Measurements from ENCODE around the gene SYNC.
"Not testable (repeated sequence)": the region's sequence is repeated elsewhere in the genome, so short reads cannot be mapped to it uniquely, and the experiment has no call there.

Gene SYNC

DNA sequence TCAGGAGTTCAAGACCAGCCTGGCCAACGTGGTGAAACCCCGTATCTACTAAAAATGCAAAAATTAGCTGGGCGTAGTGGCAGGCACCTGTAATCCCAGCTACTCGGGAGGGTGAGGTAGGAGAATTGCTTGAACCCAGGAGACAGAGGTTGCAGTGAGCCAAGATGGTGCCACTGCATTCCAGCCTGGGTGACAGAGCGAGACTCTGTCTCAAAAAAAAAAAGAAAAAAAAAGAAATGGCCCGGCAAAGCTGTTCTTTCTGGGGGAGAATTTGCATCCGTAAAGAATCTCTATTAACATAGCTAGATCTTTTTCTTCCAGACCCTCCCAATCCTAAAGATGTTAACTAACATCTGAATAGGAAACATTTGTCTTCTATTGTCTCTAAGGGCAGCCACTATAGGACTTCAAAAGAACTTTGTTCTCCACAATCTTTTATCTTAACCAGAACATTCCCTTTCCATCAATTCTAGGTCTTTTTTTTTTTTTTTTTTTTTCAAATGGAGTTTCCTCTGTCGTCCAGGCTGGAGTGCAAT lies 60.2 kb downstream of the SYNC start:
- H3K36me3 ChIP-seq (ENCODE audit: control insufficient read depth, insufficient read depth, low read length); H3K27ac ChIP-seq (ENCODE audit: low read depth, low read length); H3K4me3 ChIP-seq (ENCODE audit: low read length); H3K4me1 ChIP-seq (ENCODE audit: control insufficient read depth, insufficient read depth, low read length); H3K27me3 ChIP-seq (ENCODE audit: control insufficient read depth, insufficient read depth, low read length); H3K9ac ChIP-seq (ENCODE audit: low read length): not testable (repeated sequence)

DNA sequence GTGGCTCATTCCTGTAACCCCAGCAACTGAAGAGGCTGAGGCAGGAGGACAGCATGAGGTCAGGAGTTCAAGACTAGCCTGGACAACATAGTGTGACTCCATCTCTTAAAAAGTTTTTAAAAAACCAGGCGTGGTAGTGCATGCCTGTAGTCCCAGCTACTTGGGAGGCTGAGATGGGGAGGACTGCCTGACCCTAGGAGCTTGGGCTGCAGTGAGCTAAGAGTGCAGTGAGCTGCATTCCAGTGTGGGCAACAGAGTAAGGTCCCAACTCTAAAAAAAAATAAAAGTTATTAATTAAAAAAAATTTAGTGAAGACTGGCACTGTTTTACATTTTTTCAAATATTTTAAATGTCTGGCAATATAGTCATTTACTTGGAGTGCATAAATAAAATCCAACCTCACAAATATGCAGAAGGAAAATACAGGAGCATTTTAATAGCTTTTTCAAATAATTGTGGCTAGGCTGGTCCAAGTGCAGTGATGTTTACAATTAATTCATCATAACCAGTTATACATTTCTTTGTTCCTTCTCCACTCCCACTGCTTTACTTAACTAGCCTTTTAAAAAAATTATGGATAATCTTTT lies 63.0 kb downstream of the SYNC start:
- Histone ChIP-seq H3K9ac (ENCODE audit: low read length) (no peak overlapping the region), H3K4me1 (ENCODE audit: control insufficient read depth, insufficient read depth, low read length) (no peaks in the 10 kb centered on the region), H3K36me3 (ENCODE audit: control insufficient read depth, insufficient read depth, low read length) (no peaks in the 10 kb centered on the region), H3K27ac (ENCODE audit: low read depth, low read length) (no peak overlapping the region), H3K27me3 (ENCODE audit: control insufficient read depth, insufficient read depth, low read length) (no peaks in the 10 kb centered on the region), H3K4me3 (ENCODE audit: low read length) (no peak overlapping the region)

DNA sequence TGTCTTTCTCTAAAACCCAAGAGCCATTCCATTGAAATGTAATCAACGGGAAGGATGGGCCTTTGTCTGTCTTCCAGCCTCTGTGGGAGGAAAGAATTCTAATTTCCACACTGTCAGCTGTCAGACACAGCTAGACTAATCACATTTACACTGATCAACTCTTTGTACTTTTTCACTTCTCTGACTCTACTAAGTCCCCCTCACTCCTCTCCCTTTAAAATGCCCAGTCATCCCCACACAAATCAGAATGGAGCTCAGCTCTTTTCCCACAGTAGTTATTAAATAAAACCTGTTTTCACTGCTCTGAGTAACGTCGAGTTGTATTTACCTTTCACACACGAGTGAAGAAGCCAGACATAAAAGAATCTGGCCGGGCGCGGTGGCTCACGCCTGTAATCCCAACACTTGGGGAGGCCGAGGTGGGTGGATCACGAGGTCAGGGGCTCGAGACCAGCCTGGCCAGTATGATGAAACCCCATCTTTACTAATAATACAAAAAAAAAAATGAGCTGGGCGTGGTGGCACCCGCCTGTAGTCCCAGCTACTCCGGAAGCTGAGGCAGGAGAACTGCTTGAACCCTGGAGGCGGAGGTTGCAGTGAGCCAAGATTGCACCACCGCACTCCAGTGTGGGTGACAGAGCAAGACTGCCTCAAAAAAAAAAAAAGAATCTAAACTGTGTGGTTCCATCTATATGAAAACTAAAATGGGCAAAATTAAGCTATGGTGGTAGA lies 65.5 kb downstream of the SYNC start:
- Histone ChIP-seq H3K4me3 (ENCODE audit: low read length) (no peak overlapping the region), H3K9ac (ENCODE audit: low read length) (no peak overlapping the region), H3K36me3 (ENCODE audit: control insufficient read depth, insufficient read depth, low read length) (no peaks in the 10 kb centered on the region), H3K27ac (ENCODE audit: low read depth, low read length) (no peak overlapping the region), H3K4me1 (ENCODE audit: control insufficient read depth, insufficient read depth, low read length) (no peaks in the 10 kb centered on the region), H3K27me3 (ENCODE audit: control insufficient read depth, insufficient read depth, low read length) (no peaks in the 10 kb centered on the region)

DNA sequence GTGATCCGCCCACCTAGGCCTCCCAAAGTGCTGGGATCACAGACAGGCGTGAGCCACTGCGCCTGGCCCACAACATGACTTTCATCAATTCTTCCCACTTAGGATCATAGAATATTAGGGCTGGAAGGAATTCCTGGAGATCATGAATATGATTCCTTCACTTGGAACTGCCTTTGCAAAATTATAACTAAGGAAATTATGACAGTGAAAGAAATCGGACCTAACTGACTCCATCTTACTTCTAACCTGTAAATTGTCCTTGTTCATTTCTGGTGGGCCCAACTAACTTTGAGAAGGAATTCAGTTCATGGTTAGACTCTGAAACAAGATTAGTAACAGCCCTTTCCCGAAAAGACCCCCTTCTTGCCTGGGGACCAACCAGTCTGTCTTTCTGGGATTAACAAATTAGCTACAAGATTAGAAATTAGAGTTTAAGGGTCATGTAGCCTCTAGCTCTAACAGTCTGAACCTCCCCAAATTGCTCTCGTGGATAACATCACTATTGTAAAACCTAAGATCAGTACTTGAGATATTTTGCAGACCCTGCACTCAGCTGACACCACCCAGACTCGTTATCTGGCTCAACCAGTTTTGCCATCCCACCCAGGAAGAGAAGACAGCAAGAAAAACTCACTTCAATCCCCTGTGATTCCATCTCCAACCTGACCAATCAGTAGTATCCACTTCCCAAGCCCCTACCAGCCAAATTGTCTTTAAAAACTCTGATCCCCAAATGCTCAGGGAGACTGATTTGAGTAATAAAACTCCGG lies 66.9 kb downstream of the SYNC start:
- no peak overlapping the region for H3K9ac ChIP-seq (ENCODE audit: low read length)
- H3K4me3 ChIP-seq (ENCODE audit: low read length), result no peak overlapping the region
- no peaks in the 10 kb centered on the region for H3K4me1 ChIP-seq (ENCODE audit: control insufficient read depth, insufficient read depth, low read length)
- no peaks in the 10 kb centered on the region for H3K27me3 ChIP-seq (ENCODE audit: control insufficient read depth, insufficient read depth, low read length)
- H3K36me3 ChIP-seq (ENCODE audit: control insufficient read depth, insufficient read depth, low read length), result no peaks in the 10 kb centered on the region
- H3K27ac ChIP-seq (ENCODE audit: low read depth, low read length), result no peak overlapping the region

DNA sequence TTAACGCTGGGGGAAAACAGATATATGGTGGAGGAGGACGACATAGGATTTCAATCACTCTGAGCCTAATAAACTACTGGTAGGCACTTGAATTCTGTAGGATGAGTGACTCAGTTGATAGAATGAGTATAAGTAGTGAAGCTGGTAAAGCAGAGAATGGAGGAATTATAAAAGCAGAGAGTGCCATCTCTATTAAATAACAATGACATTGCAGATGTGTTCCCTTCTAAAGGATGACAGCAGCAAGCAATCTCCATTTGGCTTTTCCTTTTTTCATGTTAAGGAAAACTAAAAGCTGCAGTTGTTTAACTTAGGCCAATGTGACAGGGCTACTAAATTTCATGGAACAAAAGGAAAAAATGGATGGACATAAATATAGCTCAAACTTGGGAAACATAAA lies 69.7 kb downstream of the SYNC start:
- Histone ChIP-seq H3K36me3 (ENCODE audit: control insufficient read depth, insufficient read depth, low read length) (no peaks in the 10 kb centered on the region), H3K4me1 (ENCODE audit: control insufficient read depth, insufficient read depth, low read length) (no peaks in the 10 kb centered on the region), H3K27me3 (ENCODE audit: control insufficient read depth, insufficient read depth, low read length) (no peaks in the 10 kb centered on the region), H3K9ac (ENCODE audit: low read length) (no peak overlapping the region), H3K4me3 (ENCODE audit: low read length) (no peak overlapping the region), H3K27ac (ENCODE audit: low read depth, low read length) (no peak overlapping the region)

DNA sequence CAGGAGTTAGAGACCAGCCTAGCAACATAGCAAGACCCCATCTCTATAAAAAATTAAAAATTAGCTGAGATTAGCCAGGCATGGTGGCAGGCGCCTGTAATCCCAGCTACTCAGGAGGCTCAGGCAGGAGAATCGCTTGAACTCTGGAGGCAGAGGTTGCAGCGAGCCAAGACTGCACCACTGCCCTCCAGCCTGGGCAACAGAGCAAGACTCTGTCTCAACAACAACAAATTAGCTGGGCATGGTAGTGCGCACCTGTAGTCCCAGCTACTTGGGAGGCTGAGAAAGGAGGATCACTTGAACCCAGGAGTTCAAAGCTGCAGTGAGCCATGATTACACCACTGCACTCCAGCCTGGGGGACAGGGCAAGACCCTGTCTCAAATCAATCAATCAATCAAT lies 72.4 kb downstream of the SYNC start:
- not testable (repeated sequence) for H3K9ac ChIP-seq (ENCODE audit: low read length); H3K4me3 ChIP-seq (ENCODE audit: low read length); H3K27ac ChIP-seq (ENCODE audit: low read depth, low read length); H3K36me3 ChIP-seq (ENCODE audit: control insufficient read depth, insufficient read depth, low read length); H3K4me1 ChIP-seq (ENCODE audit: control insufficient read depth, insufficient read depth, low read length); H3K27me3 ChIP-seq (ENCODE audit: control insufficient read depth, insufficient read depth, low read length)

Data from rectal smooth muscle tissue (tissue), 1 donor.